Endometrial microvascular endothelial cells (primary cell): Measurements from ENCODE around the gene CBY2. TPM values are rescaled to one million over a fixed set of nuclear protein-coding genes. Genes with fewer than 3 reads are reported as not detected.
"Not testable (repeated sequence)": the region's sequence is repeated elsewhere in the genome, so short reads cannot be mapped to it uniquely, and the experiment has no call there.

Experiments
- in situ Hi-C: cut with HindIII; loops from 2 replicates; pipeline ENCODE4 v1.10.0; 2017; ENCODE audit warnings: low sequenced_read_pairs, low pct_unique_long_range_greater_than_20kb; ENCODE audit errors: inconsistent ontology term
- total RNA-seq: library from RNA; depleted of rRNA; stranded (reverse); fragments of >200 nt; gene quantifications from one replicate; pipeline ENCODE4 v1.2.3, GENCODE V29; 2015; ENCODE audit errors: inconsistent ontology term

Gene CBY2, protein sequence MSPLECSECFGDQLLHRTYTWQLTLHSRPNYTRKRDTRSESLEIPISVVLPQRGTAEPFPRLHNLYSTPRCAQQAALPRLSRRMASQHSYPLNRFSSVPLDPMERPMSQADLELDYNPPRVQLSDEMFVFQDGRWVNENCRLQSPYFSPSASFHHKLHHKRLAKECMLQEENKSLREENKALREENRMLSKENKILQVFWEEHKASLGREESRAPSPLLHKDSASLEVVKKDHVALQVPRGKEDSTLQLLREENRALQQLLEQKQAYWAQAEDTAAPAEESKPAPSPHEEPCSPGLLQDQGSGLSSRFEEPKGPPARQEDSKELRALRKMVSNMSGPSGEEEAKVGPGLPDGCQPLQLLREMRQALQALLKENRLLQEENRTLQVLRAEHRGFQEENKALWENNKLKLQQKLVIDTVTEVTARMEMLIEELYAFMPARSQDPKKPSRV
- total RNA-seq = not detected

DNA sequence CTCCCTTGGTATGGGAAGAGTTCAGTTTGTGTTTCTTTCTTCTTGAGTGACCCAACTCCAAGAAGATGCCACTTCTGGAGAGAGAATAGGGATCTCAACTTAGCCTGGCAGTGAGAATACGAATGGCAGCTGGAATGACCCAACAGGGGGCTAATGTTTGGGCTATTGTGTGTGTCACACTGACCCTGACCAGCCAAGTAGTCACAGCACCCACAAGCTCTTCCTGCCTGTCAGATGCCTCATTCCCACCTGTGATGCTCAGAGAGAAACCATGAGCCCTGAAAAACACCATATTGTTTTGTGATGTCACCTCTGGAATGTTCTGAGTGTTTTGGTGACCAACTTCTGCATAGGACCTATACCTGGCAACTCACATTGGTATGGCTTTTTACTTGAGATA is at the start of gene CBY2:
Gene CBY2 (plus strand): TSS at position 233 of the 400 bp plus-strand sequence. CDS start 71 bp downstream, at position 304.
- in situ Hi-C loops = no loop called here

- in situ Hi-C loops = no loop called here
Measured at GRCh38 chr13:45654633-45655349, 47.3 kb upstream of the CBY2 start.

- in situ Hi-C loops = no loop called here
Measured at GRCh38 chr13:45658586-45659235, 43.4 kb upstream of the CBY2 start.

DNA sequence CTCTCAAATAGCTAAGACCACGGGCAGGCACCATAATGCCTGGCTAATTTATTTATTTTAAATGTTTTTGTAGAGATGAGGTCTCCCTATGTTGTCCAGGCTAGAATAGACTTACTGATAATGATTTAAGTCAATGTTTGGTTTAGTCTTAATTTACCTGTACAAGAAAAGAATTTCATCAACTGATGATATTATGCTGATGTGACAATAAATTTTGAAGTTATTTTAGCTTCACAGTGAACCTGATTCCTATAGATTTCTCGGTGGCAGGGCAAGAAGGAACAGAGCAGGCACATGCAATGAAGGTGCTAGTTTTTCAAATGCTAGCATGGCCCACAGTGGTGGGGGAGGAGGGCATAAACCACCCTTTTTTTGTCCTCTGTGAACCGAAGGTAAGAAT is 42.6 kb upstream of the CBY2 start:
- in situ Hi-C loops = no loop called here

DNA sequence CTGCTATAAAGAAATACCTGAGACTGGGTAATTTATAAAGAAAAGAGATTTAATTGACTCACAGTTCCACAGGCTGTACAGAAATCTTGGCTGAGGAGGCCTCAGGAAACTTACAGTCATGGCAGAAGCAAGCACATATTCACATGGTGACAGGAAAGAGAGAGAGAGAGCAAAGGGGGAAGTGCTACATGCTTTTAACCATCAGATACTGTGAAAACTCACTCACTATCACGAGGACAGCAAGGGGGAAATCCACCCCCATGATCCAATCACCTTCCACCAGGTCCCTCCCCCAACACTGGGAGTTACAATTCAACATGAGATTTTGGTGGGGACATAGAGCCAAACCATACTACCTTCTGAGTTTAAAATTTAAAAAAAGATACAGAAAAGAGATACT is 41.7 kb upstream of the CBY2 start:
- in situ Hi-C loops = not testable (repeated sequence)

- in situ Hi-C loops = no loop called here
Measured at GRCh38 chr13:45662162-45662561, 40.0 kb upstream of the CBY2 start.

GRCh38 chr13:45662903-45663302 is 39.2 kb upstream of the CBY2 start:
- in situ Hi-C loops = not testable (repeated sequence)

DNA sequence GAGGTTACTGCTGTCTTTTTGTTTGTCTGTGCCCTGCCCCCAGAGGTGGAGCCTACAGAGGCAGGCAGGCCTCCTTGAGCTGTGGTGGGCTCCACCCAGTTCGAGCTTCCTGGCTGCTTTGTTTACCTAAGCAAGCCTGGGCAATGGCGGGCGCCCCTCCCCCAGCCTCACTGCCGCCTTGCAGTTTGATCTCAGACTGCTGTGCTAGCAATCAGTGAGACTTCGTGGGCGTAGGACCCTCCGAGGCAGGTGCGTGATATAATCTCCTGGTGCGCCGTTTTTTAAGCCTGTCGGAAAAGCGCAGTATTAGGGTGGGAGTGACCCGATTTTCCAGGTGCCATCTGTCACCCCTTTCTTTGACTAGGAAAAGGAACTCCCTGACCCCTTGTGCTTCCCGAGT is 32.5 kb upstream of the CBY2 start:
- in situ Hi-C loops = not testable (repeated sequence)

DNA sequence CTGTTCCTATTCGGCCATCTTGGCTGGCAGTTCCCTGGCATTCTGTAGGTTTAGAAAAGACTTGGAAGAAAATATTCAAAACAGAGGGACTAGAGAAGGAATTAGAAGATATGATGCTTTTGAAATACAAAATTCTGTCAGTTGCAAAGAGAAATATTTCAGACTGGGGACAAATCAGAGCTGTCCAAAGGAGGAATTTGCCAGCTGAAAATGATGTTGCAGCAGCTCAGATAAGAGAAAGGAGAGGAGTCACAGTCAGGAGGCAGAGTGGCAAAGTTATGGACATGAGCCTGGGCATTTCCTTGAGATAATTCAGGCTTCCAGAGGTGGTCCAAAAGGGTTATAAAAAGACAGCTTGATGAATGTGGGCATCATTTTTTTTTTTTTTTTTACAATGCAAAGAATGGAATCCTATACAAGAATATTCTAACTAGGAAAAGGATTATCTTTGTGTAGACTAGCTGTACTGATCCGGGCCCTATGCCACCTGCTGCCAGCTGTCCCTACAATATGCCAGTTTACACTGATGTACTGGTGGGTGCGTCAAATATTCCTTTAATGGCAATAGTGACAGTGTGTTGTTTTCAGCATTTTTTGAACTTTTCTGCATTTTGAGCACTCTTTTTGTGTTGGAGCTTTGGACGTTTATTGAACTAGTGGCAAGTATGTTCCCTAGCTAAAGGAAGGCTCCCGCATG is 31.8 kb upstream of the CBY2 start:
- in situ Hi-C loops = no loop called here

- in situ Hi-C loops = no loop called here
Measured at GRCh38 chr13:45674908-45675307, 27.2 kb upstream of the CBY2 start.

DNA sequence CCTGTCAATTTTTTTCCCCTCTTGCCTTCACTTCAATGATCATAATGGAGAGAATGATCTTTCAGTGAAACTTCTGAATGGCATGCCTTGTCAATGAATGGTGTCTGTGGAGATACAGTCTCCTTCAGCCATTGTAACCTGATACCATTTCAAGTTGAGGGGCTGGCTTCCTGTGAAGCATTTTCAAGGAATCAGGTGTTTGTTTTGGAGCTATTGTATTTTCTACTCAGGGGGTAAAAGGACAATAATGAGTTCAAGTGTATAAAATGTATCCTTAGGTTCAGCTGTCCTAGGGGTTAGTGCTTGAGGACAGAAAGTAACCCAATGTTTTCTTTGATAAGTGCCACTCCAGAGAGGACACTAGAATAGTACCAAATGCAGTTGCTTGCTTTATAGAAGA is 23.8 kb upstream of the CBY2 start:
- in situ Hi-C loops = no loop called here

GRCh38 chr13:45681113-45681512 is 21.0 kb upstream of the CBY2 start:
- in situ Hi-C loops = no loop called here

GRCh38 chr13:45682494-45683008 is 19.6 kb upstream of the CBY2 start:
- in situ Hi-C loops = no loop called here

DNA sequence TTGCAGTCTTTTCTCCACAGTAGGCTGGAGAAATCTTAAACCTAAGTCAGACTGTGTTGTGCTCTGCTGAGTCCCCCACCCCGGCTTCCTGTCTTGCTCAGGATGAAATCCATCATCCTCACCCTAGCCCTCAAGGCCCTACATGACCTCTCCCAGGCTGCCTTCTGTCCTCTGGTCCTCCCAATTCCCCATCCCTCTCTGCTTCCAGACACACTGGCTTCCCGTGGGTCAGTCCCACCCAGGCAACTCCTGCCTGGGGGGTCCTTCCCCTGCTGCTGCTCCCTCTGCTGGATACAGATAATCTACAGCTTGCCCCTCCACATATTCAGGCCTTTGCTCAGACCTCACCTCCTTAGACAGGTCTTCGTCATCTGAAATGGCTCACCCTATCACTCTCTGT is 18.4 kb upstream of the CBY2 start:
- in situ Hi-C loops = no loop called here

GRCh38 chr13:45688577-45688976 is 13.5 kb upstream of the CBY2 start:
- in situ Hi-C loops = no loop called here

- in situ Hi-C loops = no loop called here
Measured at GRCh38 chr13:45690636-45691035, 11.5 kb upstream of the CBY2 start.

DNA sequence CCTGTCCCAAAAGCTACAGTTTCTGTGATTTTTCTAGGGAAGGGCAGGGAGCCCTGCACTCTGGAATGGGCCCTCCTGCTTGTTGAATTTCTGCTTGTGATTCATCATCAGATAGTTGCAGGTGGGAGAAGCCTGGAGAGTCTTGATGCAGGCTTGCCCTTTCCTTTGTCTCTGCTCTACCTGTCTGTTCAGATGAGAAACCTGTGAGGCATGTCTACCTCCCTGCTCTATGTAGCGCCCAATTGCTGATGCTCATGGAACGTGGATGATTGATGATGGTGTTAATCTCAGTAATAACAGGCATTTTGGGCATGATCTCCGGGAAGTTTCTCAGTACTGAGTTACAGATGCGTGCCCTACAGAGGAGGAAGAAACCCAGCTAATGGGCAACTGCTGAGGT is 10.9 kb upstream of the CBY2 start:
- in situ Hi-C loops = no loop called here

GRCh38 chr13:45691667-45692066 is 10.5 kb upstream of the CBY2 start:
- in situ Hi-C loops = no loop called here

GRCh38 chr13:45695198-45695730 is 6.9 kb upstream of the CBY2 start:
- in situ Hi-C loops = no loop called here
